Body of pancreas (tissue), 4 donors: ENCODE results near the gene TOMM7.

Source experiments
- POLR2A ChIP-seq, 3 donors: fragments of 450-650 bp; IDR thresholded peaks; one replicate each; pipeline ENCODE4 v1.6.1; 2016; ENCODE audit warnings: antibody characterized with exemption in 3 of 3, mild to moderate bottlenecking in 2 of 3
- TF ChIP-seq, protein P1 (sequence below), 7 experiments: fragments of 450-650 bp in 4 of 7; fragments of 200-600 bp in 3 of 7; sonication (generic) in 3 of 7; IDR thresholded peaks; one replicate each; pipeline ENCODE4 v1.5.1; 2016 to 2019; ENCODE audit warnings: antibody characterized with exemption in 7 of 7

DNA sequence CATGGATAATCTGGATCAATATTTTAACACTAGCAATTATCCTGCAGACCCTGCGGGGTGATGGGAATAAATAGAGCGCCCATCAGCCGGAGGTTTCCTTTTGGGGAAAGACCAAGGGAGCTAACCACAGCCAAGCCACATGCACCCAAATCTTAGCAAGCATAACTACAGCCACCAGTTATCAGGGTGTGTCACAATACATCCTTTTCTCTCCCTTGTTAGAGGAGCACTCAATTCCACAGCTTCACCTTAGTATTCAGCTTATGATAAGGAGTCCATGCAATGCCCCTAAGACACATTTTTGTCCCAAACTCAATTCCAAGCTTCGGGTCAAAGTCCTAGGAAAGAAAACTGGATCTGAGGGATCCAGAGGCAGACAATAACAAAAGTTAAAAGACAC is 15.9 kb downstream of the TOMM7 start:
- TF ChIP-seq, protein P1, sequence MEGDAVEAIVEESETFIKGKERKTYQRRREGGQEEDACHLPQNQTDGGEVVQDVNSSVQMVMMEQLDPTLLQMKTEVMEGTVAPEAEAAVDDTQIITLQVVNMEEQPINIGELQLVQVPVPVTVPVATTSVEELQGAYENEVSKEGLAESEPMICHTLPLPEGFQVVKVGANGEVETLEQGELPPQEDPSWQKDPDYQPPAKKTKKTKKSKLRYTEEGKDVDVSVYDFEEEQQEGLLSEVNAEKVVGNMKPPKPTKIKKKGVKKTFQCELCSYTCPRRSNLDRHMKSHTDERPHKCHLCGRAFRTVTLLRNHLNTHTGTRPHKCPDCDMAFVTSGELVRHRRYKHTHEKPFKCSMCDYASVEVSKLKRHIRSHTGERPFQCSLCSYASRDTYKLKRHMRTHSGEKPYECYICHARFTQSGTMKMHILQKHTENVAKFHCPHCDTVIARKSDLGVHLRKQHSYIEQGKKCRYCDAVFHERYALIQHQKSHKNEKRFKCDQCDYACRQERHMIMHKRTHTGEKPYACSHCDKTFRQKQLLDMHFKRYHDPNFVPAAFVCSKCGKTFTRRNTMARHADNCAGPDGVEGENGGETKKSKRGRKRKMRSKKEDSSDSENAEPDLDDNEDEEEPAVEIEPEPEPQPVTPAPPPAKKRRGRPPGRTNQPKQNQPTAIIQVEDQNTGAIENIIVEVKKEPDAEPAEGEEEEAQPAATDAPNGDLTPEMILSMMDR (IDR thresholded peaks at IDR 0.05), result no peak
- TF ChIP-seq POLR2A (IDR thresholded peaks at IDR 0.05), result no peak
